K562 (cell line): ENCODE measurements around the gene PTGR3.

Source experiments
- CEBPB ChIP-seq: fragments of 450-650 bp; IDR thresholded peaks from 2 replicates; pipeline ENCODE4 v1.6.1; 2016; ENCODE audit warnings: missing genetic modification characterization, missing compliant biosample characterization
- ESRRB ChIP-seq: fragments of 250-450 bp; sonication (Bioruptor Pico); IDR thresholded peaks from 2 replicates; pipeline ENCODE4 v1.5.0; 2020; ENCODE audit warnings: mild to moderate bottlenecking, moderate library complexity, borderline replicate concordance
- MAFF ChIP-seq: IDR thresholded peaks from 2 replicates; pipeline ENCODE4 v1.6.1; 2012; ENCODE audit warnings: low read length, improper control_type of control experiment
- TFAP4 ChIP-seq: sonication (generic); formaldehyde crosslinking; IDR thresholded peaks from 2 replicates; pipeline ENCODE4 v1.8.0; 2022; ENCODE audit warnings: missing genetic modification reagents, mild to moderate bottlenecking, moderate library complexity, borderline replicate concordance
- ZZZ3 ChIP-seq: fragments of 450-650 bp; IDR thresholded peaks from 2 replicates; pipeline ENCODE4 v1.6.1; 2016; ENCODE audit warnings: antibody characterized with exemption, mild to moderate bottlenecking, moderate library complexity

- TF ChIP-seq ESRRB (CRISPR knock-in tag) = no peak
- TF ChIP-seq CEBPB (tag) = no peak
- TF ChIP-seq MAFF = no peak
- no peak for TF ChIP-seq ZZZ3
- no peak for TF ChIP-seq TFAP4 (CRISPR knock-in tag)
Measured at GRCh38 chr18:75169411-75169810, 39.5 kb downstream of the PTGR3 start.
